GM21576 (cell line): ENCODE measurements around the gene OR8D2.

ENCODE experiments used
- ATAC-seq: cut with Tn5 transposase; IDR thresholded peaks from one replicate; pipeline ENCODE4 v1.9.1; 2021; ENCODE audit warnings: mild to moderate bottlenecking, moderate library complexity; ENCODE audit not compliant: unreplicated experiment

Gene OR8D2

DNA sequence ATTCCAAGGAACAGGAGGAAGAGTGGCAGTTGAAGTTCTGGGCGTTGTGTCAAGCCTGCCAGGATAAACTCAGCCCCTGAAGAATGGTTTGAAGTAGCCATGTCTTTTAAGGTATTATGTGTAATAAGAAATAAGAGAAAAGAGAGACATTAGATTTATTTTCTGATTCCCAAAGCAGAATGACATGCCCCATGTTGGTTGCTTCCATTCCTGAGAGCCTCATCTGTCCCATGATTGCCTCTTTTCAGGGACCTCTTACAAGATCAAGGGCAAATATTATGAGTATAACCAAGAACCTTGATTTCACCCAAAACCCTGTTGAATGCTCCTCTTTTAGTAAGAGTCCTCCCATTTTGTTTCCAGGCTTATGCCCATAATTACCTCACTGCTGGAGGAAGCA is at the start of gene OR8D2:
Gene OR8D2 (minus strand): TSS at position 101 of the 400 bp plus-strand sequence. CDS start 0 bp downstream, at position 101.
- ATAC-seq: no peak

- no peak for ATAC-seq
Observed at GRCh38 chr11:124359566-124359965, 39.6 kb upstream of the OR8D2 start.

- ATAC-seq: no peak
Observed at GRCh38 chr11:124346311-124346955, 26.4 kb upstream of the OR8D2 start.

DNA sequence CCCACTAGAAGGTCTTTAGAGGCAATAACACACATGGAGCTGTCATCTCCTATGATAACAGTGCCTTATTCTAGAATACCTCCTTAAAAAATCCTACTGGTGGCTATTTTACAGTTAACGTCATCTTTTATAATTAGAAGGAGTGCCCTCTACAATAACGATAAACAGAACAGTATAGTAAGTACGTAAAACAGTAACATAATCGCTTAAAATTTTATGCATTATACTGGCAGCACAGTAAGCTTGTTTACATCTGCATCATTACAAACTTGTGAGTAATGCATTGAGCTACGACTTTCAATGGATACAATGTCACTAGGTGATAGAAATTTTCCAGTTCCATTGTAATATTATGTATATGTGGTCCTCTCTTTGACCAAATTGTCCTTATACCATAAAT is 24.3 kb upstream of the OR8D2 start:
- no peak for ATAC-seq

GRCh38 chr11:124340142-124340447 is 20.1 kb upstream of the OR8D2 start:
- ATAC-seq: no peak

DNA sequence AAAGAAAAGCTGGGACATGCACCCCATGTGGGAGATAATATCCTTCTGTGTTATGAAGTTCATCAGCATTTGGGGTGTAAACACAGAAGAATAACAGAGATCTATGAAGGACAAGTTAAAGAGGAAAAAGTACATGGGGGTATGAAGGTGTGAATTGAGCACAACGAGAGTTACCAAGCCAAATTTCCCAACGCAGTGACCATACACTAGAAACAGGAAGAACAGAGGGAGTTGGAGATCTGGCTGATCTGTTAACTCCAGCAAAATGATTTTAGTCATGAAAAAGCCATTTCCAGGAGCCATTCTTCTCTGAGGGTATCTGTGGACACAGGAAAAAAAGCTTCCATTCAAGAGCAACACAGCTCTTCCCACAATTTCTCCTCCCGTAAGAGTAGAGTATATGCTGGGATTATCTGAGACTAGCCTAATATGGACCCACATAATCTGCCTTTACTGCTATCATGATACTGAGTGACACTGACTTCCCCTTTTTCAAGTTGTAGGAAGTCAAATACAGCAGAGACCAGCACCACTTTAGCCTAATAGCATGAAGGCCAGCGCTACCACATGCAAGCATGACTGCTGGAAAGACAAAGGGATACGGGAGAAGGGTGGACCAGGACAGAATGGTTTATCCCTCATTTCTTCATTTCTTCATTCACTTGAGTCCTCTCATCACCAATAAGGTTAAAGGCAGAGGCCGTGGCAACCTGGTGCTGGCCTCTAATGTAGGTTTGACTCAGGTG is 19.6 kb upstream of the OR8D2 start:
- ATAC-seq: no peak

DNA sequence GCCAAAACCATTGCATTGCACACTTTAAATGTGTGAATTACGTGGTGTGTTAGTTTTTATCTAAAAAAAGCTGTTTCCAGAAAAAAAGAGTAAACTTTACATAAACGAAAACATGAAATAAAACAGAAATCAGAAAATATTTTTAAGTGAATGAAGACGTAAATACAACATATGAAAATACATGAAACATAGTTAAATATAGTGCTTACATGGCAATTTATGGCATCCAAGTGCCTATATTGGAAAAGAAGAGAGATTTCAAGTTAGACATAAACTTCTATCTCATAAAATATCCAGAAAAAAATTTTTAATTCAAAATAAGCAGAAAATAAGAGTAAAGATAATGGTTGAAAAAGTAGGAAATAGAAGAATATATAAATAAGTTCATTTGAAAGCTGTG is 11.9 kb upstream of the OR8D2 start:
- ATAC-seq: no peak

DNA sequence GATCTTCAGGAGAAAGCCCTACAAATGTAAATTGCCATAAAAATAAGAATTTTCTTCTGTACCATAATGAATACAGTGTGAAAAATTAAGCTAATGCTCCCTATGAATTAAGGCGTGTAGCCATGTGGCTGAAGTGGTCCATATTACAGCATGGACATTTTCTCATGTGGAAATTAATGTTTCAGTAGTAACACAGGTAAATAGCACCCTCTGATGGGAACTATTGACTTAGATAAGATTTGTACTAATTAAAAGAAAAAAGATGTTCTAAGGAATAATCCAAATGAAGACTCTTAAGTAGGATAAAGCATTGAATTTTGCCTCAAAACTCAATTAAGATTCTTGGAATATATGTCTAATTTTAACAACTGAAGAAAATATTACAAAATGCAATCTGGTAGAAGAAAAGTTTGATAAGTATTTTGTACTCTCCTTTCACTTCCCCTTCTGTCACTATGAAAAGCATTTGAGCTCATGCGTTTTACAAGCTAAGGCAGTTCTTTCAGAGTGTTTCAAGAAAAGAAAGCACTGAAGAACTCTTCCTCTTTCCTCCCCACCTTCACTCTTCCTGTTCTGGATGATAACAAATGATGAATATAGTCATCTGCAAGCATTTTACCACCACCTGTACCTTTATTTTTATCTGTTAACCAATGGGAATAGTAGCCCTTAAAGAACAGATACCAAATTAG is 9.9 kb upstream of the OR8D2 start:
- peak; percentile 89 for ATAC-seq

DNA sequence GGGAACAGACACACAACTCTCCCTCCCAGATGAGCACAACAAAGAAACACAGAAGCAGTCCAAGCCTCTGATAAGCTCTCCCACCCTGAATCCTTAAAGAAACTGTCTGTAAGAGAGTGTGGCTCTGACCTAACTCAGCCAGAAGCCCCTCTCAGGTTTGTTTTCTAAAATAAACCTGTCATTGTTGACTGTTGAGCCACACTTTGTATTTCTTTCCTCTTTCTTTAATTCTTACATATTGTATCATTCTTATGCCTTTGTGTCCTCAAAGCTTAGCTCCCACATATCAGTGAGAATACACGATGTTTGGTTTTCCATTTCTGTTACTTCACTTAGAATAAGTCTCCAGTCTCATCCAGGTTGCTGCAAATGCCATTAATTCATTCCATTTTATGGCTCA is 7.8 kb upstream of the OR8D2 start:
- no peak for ATAC-seq

DNA sequence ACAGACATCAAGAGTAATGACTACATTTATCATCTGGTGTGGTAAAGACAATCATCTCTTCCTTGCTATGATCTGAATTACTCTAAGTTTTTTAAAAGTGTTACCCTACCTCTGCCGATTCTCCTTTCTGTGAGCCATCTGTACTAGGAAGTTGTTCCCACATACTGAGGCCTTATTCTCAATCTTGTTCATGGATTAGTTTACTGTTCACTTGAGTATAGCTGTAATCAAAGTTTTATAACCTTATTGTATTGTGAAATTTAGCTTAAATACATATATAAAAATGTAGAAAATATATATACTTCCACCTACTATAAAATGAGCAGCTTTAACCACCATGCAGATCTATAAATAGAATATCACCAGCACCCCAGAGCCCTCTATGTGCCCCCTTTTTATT is 2.4 kb upstream of the OR8D2 start:
- no peak for ATAC-seq

DNA sequence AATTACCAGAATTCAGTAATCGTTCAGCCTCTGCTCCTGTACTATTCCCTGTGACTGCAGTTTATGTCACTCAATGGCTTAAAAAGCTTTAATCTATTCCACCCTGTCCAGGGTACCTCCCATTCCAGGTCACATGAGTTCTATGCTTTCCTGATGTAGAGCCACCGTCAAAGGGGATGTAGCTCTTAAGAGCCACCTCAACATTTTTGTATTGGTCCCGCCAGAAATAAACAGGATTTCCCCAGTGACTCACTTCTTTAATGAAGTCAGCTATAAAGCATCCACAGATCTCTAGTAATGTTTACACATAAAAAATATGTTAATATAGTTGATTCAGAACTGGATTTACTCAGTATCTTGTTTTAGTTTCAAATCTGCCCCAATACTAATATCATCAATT is 4.9 kb downstream of the OR8D2 start:
- ATAC-seq: no peak

DNA sequence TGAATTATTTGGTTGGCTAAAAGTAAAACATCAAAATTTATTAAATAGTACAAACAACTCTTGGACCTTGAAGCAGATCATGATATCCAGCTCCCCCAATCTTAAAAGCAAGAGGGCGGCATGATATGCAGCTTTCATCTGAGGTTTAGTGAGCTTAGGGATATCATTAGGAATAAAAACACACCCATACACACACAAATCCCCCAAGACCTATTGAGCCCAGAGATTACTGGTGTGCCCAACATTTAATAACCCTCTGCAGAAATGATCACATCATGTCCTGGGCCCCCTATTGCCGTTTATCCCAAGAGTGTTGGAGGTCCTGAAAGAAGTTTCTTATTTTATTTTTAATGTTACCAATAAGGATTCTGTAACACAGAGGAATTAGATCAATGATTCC is 6.1 kb downstream of the OR8D2 start, which contains the start of gene OR8D1:
Gene OR8D1 (minus strand): TSS at position 101 of the 400 bp plus-strand sequence. CDS start 3,183 bp downstream, outside the sequence.
- no peak for ATAC-seq

DNA sequence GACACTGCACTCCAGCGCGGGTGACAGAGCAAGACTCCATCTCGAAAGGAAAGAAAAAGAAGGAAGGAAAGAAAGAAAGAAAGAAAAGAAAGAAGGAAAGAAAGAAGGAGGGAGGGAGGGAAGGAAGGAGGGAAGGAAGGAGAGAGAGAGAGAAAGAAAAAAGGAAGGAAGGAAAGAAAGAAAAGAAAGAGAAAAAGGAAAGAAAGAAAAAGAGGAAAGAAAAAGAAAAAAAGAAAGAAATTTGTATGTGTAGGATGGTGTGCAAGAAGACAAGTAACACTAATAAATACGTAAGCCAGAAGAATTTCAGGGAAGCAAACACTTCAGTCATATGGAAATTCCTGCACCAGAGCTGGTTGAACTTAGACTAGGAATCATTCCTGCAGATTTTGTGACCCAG is 6.9 kb downstream of the OR8D2 start:
- ATAC-seq: no peak

DNA sequence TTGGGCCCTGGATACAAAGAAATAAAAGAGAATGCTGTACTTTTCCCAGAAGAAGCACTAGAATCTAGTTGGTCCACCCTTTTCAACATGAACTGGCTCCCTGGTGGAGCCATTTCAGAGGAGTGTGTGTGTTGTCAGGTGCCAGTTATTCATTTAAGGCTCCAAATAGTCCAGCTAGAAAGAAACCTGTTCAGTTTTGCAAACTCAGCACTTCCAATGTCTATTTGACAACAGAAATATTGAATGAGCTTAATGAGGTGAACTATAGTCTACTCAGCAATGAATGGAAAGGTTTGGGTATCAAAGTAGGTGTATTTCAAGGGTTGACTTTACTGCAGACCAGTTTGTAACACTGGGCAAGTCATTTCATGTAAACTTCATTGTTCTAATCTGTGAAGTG is 8.3 kb downstream of the OR8D2 start:
- ATAC-seq: no peak

GRCh38 chr11:124311269-124311668 is 8.7 kb downstream of the OR8D2 start:
- no peak for ATAC-seq

GRCh38 chr11:124310721-124311120 is 9.3 kb downstream of the OR8D2 start:
- no peak for ATAC-seq

DNA sequence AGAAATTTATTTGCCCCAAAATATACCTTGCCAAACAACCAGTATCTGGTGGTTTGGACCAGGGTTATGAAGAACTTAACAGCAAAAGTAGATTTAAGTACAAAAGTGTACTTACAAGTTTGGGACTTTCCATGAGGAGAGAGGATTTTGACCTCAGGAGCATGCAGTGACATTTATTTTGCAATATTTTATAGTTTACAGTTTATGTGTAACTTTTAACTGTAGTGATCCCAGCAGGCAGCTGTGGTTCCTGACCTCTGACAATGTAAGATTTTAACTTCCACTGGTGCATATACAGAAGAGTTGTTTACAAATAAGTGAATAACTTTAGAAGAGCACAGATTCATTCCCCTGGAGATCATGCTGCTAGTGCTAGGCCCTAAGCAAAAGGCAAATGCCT is 12.9 kb downstream of the OR8D2 start:
- no peak for ATAC-seq

GRCh38 chr11:124302347-124303125 is 17.5 kb downstream of the OR8D2 start:
- ATAC-seq: no peak

GRCh38 chr11:124301548-124301947 is 18.4 kb downstream of the OR8D2 start:
- no peak for ATAC-seq

- no peak for ATAC-seq
Observed at GRCh38 chr11:124297921-124298320, 22.1 kb downstream of the OR8D2 start.

GRCh38 chr11:124296016-124296415 is 24.0 kb downstream of the OR8D2 start:
- ATAC-seq: no peak
